Endometrial microvascular endothelial cells (primary cell): Measurements from ENCODE around the gene CABCOCO1. TPM values are rescaled to one million over a fixed set of nuclear protein-coding genes. Genes with fewer than 3 reads are reported as not detected.

ENCODE experiments used
- in situ Hi-C: cut with HindIII; loops from 2 replicates; pipeline ENCODE4 v1.10.0; 2017; ENCODE audit warnings: low sequenced_read_pairs, low pct_unique_long_range_greater_than_20kb; ENCODE audit errors: inconsistent ontology term
- total RNA-seq: library from RNA; depleted of rRNA; stranded (reverse); fragments of >200 nt; gene quantifications from one replicate; pipeline ENCODE4 v1.2.3, GENCODE V29; 2015; ENCODE audit errors: inconsistent ontology term

The CABCOCO1 gene
- total RNA-seq, 1 donor from 2014 or later, result 0.28 TPM

GRCh38 chr10:61795551-61795950 lies 132.8 kb downstream of the CABCOCO1 start:
- in situ Hi-C loops, result no loop called here

GRCh38 chr10:61796785-61797184 lies 134.1 kb downstream of the CABCOCO1 start:
- in situ Hi-C loops, result no loop called here

- in situ Hi-C loops, result no loop called here
Measured at GRCh38 chr10:61797304-61798153, 134.8 kb downstream of the CABCOCO1 start.

- in situ Hi-C loops, result no loop called here
Measured at GRCh38 chr10:61798713-61799112, 136.0 kb downstream of the CABCOCO1 start.

GRCh38 chr10:61801484-61801883 lies 138.8 kb downstream of the CABCOCO1 start:
- in situ Hi-C loops, result no loop called here

- in situ Hi-C loops, result no loop called here
Measured at GRCh38 chr10:61803269-61803668, 140.5 kb downstream of the CABCOCO1 start.

GRCh38 chr10:61804414-61804813 lies 141.7 kb downstream of the CABCOCO1 start:
- in situ Hi-C loops, result no loop called here

GRCh38 chr10:61805091-61805490 lies 142.4 kb downstream of the CABCOCO1 start:
- in situ Hi-C loops, result no loop called here

- in situ Hi-C loops, result no loop called here
Measured at GRCh38 chr10:61810263-61810662, 147.5 kb downstream of the CABCOCO1 start.

GRCh38 chr10:61812052-61812721 lies 149.5 kb downstream of the CABCOCO1 start:
- in situ Hi-C loops, result no loop called here

- in situ Hi-C loops, result no loop called here
Measured at GRCh38 chr10:61812920-61813319, 150.2 kb downstream of the CABCOCO1 start.

GRCh38 chr10:61814160-61814559 lies 151.4 kb downstream of the CABCOCO1 start:
- in situ Hi-C loops, result no loop called here

- in situ Hi-C loops, result no loop called here
Measured at GRCh38 chr10:61815496-61815895, 152.8 kb downstream of the CABCOCO1 start.

Other genes starting within 250 kb of the CABCOCO1 start
- gene TMEM26, start 209.5 kb upstream of the CABCOCO1 start, total RNA-seq, result not detected
- gene ARID5B, start 238.8 kb downstream of the CABCOCO1 start, total RNA-seq, result 3.4 TPM